LNCAP (cell line): Measurements from ENCODE around the gene EPHA5.

Experiments used
- TF ChIP-seq, protein P1 (sequence below): fragments of 450-650 bp; IDR thresholded peaks from 2 replicates; pipeline ENCODE4 v1.5.1; 2017; ENCODE audit warnings: mild to moderate bottlenecking

The EPHA5 gene

DNA sequence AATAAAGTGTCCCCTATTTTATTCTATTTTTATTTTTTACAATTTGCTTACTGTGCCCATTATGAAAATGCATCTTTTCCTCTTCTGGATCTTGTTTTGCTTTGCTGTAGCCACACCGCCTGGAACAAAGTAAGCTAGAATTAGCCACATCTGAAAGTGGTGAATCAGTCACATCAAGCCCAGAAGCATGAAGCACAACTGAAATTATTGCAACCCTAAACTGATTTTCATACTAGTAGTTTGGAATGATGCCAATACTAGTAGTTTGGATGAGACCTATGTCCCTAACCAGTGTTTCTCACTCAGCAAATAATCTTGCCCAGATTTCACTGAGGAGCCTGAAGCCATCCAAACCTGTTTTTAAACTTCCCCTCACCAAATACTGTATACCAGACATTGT lies 303.0 kb downstream of the EPHA5 start:
- TF ChIP-seq, protein P1, sequence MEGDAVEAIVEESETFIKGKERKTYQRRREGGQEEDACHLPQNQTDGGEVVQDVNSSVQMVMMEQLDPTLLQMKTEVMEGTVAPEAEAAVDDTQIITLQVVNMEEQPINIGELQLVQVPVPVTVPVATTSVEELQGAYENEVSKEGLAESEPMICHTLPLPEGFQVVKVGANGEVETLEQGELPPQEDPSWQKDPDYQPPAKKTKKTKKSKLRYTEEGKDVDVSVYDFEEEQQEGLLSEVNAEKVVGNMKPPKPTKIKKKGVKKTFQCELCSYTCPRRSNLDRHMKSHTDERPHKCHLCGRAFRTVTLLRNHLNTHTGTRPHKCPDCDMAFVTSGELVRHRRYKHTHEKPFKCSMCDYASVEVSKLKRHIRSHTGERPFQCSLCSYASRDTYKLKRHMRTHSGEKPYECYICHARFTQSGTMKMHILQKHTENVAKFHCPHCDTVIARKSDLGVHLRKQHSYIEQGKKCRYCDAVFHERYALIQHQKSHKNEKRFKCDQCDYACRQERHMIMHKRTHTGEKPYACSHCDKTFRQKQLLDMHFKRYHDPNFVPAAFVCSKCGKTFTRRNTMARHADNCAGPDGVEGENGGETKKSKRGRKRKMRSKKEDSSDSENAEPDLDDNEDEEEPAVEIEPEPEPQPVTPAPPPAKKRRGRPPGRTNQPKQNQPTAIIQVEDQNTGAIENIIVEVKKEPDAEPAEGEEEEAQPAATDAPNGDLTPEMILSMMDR, result no peak

DNA sequence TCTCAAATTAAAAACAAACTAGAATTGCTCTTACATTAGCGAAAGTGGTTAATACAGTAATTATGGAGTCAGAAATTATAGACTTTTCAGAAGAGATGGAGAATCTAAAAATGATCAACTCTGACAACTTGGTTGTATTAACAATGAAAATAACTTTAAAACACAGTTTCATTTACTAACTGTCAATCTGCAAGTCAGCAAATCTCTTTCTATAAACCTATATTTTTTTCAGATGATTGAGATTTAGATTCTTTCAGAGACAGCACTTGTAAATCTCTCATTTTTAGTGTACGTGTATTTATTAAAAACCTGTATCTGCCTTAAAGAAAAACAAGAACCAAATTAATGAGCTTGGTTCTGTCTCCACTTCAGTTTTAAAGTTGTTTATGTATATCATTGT lies 311.4 kb downstream of the EPHA5 start:
- TF ChIP-seq, protein P1, result no peak

DNA sequence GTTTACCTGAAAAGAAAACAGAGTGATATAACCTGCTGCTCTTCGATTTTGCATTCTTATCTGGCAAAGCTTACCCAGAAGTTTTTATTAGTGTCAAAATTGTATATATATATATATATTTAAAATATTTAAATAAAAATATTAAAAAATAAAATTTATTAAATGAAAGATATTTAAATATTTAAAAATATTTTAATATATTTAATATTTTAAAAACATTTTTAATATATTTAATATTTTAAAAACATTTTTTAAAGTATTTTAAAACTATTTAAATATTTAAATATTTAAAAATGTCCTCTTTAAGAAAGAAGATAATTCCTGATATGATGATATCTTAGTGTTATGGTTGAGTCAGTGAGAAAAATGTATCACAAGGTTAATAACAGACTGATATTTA lies 317.2 kb downstream of the EPHA5 start:
- TF ChIP-seq, protein P1, result no peak

DNA sequence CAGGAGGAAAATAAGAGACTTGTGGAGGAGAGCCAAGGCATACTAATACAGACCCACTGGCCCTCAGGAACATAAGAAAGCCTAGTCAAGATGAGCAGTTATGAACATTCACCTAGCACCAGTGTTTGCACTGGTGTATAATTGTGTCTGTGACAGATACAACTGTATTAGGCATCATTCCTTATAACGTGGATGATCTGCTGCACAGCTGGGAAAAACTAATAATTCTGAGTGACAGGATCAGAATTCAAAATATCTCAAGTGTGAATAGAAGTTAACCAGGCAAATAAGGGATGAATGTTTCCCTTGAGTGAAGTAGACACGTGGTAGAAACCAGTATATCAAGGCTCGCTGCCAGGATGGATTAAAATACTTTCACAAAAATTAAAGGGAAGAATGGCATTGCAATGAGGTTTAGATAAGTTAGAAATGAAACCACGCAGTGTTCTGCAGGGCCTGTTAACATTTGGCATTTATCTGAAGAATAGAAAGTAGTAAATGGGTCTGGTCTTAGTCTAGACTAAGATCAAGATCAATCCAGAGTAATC lies 325.9 kb downstream of the EPHA5 start:
- TF ChIP-seq, protein P1, result no peak

DNA sequence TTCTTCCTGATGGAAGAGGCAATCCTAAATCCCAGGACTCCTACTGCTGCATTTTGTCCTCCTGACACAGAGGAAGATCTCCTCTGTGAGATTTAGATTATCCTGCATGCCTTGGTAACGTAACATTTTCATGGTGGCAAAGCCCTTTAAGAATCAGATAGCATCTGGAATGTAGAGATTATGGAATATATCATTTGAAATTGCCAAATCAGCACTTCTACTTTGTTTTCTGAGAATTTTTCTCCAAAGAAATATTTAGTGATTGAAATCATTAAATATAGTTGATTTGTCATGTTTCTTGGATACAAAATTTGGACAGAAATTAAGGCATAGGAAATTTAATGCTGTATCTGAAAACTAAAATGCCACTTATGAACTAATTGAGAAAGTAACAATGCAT lies 326.9 kb downstream of the EPHA5 start:
- TF ChIP-seq, protein P1, result no peak

DNA sequence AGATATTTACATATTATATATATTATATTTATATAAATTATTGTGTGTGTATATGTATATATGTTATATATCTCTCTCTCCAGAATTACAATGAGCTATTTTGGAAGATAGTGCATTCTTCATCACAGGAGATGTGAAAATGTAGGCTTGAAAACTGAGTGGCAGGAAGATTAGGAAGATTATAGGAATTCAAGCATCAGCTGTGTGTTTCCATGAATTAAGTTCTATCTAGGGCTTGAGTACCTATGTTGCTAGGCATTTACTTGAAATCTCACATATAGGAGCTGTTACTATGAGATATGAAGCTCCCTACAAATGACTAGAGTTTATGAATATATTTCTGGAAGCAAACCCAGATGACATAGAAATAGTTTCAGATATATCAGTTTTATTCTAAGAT lies 328.7 kb downstream of the EPHA5 start:
- TF ChIP-seq, protein P1, result no peak

DNA sequence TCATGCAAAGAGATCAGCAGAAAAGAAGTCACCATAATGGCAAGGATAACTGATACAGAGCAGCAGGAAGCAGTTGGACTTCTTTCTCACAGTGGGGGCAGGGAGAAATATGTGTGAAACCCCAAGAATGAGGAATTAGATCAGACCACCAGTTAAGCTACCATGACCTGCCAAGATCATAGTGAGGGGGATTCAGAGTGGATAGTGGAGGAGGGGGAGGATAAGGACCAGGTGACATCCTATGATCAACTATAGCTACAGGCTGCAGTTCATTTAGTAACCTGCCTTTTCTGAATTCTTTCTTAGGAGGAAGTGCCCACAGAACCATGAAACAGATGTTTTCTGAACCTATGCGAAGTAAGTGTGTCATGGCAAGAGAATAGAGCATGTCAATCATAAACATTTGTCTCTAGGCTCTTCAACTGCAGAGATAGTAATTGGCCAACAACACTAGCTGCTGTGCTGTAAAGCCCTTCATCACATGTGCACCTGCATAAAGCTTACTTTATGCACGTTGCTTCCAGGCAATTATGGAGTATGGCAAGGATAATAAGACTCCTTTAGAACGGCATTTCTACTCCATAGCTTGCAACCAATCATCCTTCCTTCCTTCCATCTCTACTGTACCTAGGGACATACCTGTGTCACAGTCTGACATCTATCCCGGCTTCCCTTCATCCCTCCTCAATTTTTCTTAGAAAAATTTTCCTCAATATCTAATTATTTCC lies 329.7 kb downstream of the EPHA5 start:
- TF ChIP-seq, protein P1, result no peak
